ENCODE measurements around the gene UBE2D1. TPM values are rescaled to one million over a fixed set of nuclear protein-coding genes. Genes with fewer than 3 reads are reported as not detected.

Gene UBE2D1
- total and polyA plus RNA-seq, 9 of the 15 experiments (the other 6 are each of a cell fraction or from before 2014, with no cell fraction given): 4.1 to 24.4 (median 12.3) TPM

- no peak overlapping the region for H3K4me3 ChIP-seq
- ATAC-seq (no peak), FAIRE-seq (no peak), DNase-seq (ENCODE audit: extremely low read depth in 1 of 4, low spot score in 3 of 4) (no peak)
- H4K20me1 ChIP-seq (replicated peaks; ENCODE audit: control insufficient read depth, insufficient read depth, low read length): no peaks in the 10 kb centered on the region
- no peaks in the 10 kb centered on the region for H3K9me1 ChIP-seq (ENCODE audit: control insufficient read depth, insufficient read depth, low read length)
- H3K27me3 ChIP-seq (ENCODE audit: control insufficient read depth in 2 of 2, insufficient read depth in 2 of 2, low read length in 2 of 2): no peaks in the 10 kb centered on the region; a peak in 1 of 5 replicates
- H3K4me1 ChIP-seq (replicated peaks in 1 of 2; ENCODE audit: control insufficient read depth in 2 of 2, insufficient read depth in 2 of 2, low read length in 2 of 2): no peaks in the 10 kb centered on the region
- ChIA-PET POLR2A (interaction anchor here (0.9 to 1.2 kb wide), 3 partner anchors 10 to 114 kb away, joined by 3 to 4 read pairs (median 4); no protein-coding TSS in a partner anchor), CTCF (ENCODE audit: low intra/inter-chr PET ratio) (no interaction called here)
- H2AFZ ChIP-seq (ENCODE audit: low read depth, low read length): no peak overlapping the region
- no peak overlapping the region for H3K4me2 ChIP-seq (ENCODE audit: insufficient read depth, low read length)
- in situ Hi-C loops (cut with MboI) (no loop called here), intact Hi-C loops (cut with micrococcal nuclease) (no loop called here)
- no peaks in the 10 kb centered on the region for H3K9me3 ChIP-seq (replicated peaks; ENCODE audit: control insufficient read depth, insufficient read depth, low read depth, low read length)
- no TSS peak for BruUV-seq (replicated peaks)
- H3K27ac ChIP-seq (ENCODE audit: extremely low read depth, low read depth, low read length): no peak overlapping the region
- H3K36me3 ChIP-seq (ENCODE audit: control insufficient read depth, insufficient read depth, low read length): no peaks in the 10 kb centered on the region
- no peaks in the 10 kb centered on the region for H3K79me2 ChIP-seq (ENCODE audit: control insufficient read depth, insufficient read depth, low read length)
- no peak overlapping the region for H3K9ac ChIP-seq (ENCODE audit: insufficient read depth in 1 of 2, low read depth in 2 of 2, low read length in 2 of 2)
- TF ChIP-seq RBM39 (optimal IDR thresholded peaks at IDR 0.05; ENCODE audit: low read depth, low read length): no peak
- no peak for TF ChIP-seq EP300 (IDR thresholded peaks at IDR 0.05; ENCODE audit: low read length)
- no peak for TF ChIP-seq TRIM28 (IDR thresholded peaks at IDR 0.05)
- no peak for TF ChIP-seq ZNF407 (IDR thresholded peaks at IDR 0.05; ENCODE audit: low read depth)
- no peak for TF ChIP-seq THAP12 (CRISPR knock-in tag; IDR thresholded peaks at IDR 0.05)
- TF ChIP-seq TFAM (CRISPR knock-in tag; conservative IDR thresholded peaks at IDR 0.05): no peak
- no peak for TF ChIP-seq KLF13 (tag; IDR thresholded peaks at IDR 0.05; ENCODE audit: borderline replicate concordance, low read depth)
- TF ChIP-seq WHSC1 (IDR thresholded peaks at IDR 0.05; ENCODE audit: low read length): no peak
- TF ChIP-seq BCOR (IDR thresholded peaks at IDR 0.05): no peak
- TF ChIP-seq BRD4 (IDR thresholded peaks at IDR 0.05): no peak
- TF ChIP-seq HBP1 (CRISPR knock-in tag; IDR thresholded peaks at IDR 0.05): no peak
Observed at GRCh38 chr10:58300676-58301075, 34.1 kb upstream of the UBE2D1 start.

Data from K562 (cell line).